ENCODE data around the gene ENOX1. TPM values are rescaled to one million over a fixed set of nuclear protein-coding genes. Genes with fewer than 3 reads are reported as not detected.

The ENOX1 gene
- polyA plus RNA-seq, 4 donors: 8.4 to 29.7 (median 12.3) TPM

DNA sequence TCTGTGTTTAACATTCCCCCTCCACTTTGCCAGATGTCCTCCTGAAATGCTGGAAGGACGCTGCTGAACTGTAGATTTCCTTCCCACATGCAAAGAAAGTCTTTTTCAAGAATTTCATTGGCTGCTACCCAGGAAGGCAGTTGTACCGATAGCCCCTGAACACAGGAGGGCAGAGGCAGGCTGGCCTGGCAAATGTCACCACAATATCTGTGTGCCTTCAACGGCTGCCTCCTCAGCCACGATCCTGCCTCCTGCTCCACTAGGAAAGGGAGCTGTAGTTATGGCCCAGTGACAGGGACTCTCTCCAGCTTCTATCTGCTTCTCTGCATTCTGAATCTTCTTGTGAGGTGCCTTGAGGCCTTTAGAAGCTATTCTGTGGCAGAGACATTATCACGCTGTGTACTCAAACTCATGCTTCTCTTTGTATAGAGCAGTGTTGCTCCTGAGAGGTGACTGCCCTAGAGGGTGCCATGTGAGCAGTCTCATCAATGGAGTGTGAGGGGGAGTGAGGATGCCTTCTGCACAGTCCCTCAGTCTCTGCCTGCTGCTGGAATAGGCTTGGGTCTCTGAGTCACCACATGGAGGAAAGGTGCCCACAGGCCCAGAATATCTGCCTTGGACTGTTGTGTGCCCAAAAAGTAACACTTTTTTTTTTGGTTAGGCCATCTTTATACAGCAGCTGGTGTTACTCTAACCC lies 483.6 kb downstream of the ENOX1 start:
- no peak for DNase-seq (ENCODE audit: low read depth in 4 of 4, low spot score in 3 of 4)

- DNase-seq (ENCODE audit: low read depth in 4 of 4, low spot score in 3 of 4): no peak
Observed at GRCh38 chr13:43301346-43301969, 485.3 kb downstream of the ENOX1 start.

- DNase-seq (ENCODE audit: low read depth in 4 of 4, low spot score in 3 of 4): no peak
Observed at GRCh38 chr13:43300865-43301264, 485.9 kb downstream of the ENOX1 start.

DNA sequence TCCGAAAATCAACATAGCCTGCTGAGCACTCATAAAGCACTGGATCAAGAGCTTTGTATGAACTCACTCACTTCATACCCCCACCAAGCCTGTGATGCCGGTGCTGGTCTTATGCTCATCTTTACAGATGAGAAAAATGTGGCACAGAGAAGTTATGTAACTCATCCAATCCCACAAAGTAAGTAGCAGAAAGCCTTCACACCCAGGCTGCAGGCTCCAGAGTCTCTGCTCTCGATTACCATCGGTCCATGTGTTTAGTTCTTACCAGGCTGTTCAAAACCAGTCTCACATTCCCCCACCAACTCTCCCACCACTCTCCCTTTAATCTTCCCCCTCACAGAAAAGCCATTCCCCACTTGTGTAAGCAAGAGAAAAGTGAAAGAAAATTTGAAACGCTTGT lies 487.4 kb downstream of the ENOX1 start:
- DNase-seq (ENCODE audit: low read depth in 4 of 4, low spot score in 3 of 4): no peak

GRCh38 chr13:43298816-43299215 lies 488.0 kb downstream of the ENOX1 start:
- no peak for DNase-seq (ENCODE audit: low read depth in 4 of 4, low spot score in 3 of 4)

DNA sequence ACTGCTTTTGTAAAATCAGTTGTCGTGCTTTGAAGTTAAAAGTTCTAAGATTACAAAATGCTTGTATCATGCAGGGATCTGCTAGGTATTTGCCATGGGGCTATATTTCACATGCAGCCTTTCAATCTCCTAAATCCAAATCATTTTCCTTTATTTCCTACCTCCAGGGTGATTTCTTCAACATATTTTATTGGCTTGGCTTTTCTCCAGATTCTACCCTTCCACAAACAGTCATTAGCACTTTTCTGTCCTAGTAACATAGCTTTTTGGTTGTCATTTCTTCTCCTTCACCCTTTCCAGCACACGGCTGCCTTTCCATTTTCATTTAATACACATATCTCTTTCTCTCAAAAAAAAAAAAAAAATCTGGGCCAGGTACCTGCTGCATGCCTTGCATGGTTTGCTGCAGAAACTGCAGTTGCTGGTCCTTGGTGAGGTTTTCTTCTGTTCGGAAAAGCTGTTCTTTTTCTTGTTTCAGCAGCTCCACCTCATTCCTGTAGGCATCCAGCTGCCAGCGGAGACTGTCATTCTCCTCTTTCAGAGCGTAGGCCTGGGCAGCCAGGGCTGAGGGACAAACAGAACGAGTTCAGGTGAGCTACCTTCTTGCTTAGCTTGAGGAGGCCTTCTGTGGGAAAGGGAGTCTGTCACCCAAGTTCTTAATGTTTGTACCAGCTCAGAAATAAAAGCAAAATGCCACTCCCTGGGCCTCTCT lies 488.6 kb downstream of the ENOX1 start:
- no peak for DNase-seq (ENCODE audit: low read depth in 4 of 4, low spot score in 3 of 4)

GRCh38 chr13:43295825-43296564 lies 490.8 kb downstream of the ENOX1 start:
- DNase-seq (ENCODE audit: low read depth in 4 of 4, low spot score in 3 of 4): no peak

- DNase-seq (ENCODE audit: low read depth in 4 of 4, low spot score in 3 of 4): no peak
Observed at GRCh38 chr13:43295321-43295720, 491.5 kb downstream of the ENOX1 start.

DNA sequence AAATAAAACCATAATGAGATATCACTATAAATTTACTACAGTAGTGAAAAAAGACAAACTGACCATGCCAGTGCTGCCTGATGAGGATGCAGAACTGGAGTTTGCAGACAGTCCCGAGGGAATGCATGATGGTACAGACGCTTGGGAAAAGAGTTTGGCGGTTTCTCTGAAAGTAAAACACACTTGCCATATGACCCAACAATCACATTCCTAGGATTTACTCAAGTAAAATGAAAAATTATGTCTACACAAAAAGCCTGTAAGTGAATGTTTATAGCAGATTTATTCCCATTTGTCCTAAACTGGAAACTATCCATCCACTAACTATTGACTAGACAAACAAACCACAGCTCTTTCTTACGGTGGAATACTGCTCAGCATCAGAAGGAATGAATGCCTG lies 492.4 kb downstream of the ENOX1 start:
- no peak for DNase-seq (ENCODE audit: low read depth in 4 of 4, low spot score in 3 of 4)

- DNase-seq (ENCODE audit: low read depth in 4 of 4, low spot score in 3 of 4): no peak
Observed at GRCh38 chr13:43293986-43294385, 492.8 kb downstream of the ENOX1 start.

DNA sequence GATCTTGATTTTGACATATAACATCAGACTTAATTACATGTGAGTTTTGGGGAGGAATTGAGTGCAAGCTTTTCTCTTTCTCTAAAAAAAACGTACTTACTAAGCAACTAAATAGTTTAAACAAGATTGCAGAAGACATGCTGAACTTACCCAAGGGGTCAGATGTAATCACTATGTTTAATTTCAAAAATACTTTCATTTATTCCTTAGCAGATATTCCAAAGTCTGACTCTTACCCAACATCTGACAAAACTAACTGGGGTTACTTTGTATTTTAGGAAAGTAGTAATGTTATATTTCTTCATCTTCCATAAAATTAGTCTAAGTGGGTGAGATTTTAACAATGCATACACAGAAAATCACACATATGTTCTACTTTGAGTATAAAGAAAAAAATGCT lies 493.2 kb downstream of the ENOX1 start:
- no peak for DNase-seq (ENCODE audit: low read depth in 4 of 4, low spot score in 3 of 4)

DNA sequence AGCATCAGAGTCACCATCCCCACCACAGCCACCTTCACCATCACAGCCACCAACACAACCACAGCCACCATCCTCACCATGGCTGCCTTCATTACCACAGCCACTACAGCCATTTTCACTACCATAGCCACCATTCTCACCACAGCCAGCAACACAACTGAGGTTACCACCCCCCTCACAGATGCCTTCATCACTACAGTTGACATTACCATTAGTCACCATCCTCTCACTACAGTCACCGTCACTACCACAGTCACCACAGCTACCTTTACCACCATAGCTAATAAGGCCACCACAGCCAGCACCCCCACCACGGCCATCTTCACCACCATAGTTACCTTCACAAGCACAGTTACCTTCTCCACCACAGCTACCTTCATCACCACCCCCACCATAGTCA lies 493.8 kb downstream of the ENOX1 start:
- DNase-seq (ENCODE audit: low read depth in 4 of 4, low spot score in 3 of 4): no peak

GRCh38 chr13:43291287-43292060 lies 495.3 kb downstream of the ENOX1 start:
- DNase-seq (ENCODE audit: low read depth in 4 of 4, low spot score in 3 of 4): no peak

GRCh38 chr13:43289470-43290255 lies 497.1 kb downstream of the ENOX1 start:
- DNase-seq (ENCODE audit: low read depth in 4 of 4, low spot score in 3 of 4): no peak

GRCh38 chr13:43286751-43287150 lies 500.0 kb downstream of the ENOX1 start:
- no peak for DNase-seq (ENCODE audit: low read depth in 4 of 4, low spot score in 3 of 4)

- DNase-seq (ENCODE audit: low read depth in 4 of 4, low spot score in 3 of 4): no peak
Observed at GRCh38 chr13:43285933-43286597, 500.7 kb downstream of the ENOX1 start.

DNA sequence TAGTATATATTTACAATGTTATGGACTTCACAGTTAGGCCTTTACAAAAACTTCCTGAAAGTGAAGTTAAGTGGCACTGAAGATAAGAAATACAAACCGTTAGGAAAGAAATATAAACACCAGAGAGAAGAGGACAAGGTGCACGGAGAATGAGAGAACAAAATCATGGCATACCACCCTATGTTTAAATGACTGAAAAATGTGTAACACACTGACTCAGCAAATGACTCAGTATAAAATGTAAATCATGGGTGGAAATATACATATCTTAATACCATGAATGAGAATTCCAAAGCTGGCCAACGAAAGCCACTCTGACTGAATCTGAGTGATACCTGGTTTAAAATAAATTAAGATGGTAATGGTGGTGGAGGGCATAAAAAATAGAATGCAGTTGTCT lies 502.6 kb downstream of the ENOX1 start:
- no peak for DNase-seq (ENCODE audit: low read depth in 4 of 4, low spot score in 3 of 4)

- no peak for DNase-seq (ENCODE audit: low read depth in 4 of 4, low spot score in 3 of 4)
Observed at GRCh38 chr13:43279696-43280095, 507.1 kb downstream of the ENOX1 start.

DNA sequence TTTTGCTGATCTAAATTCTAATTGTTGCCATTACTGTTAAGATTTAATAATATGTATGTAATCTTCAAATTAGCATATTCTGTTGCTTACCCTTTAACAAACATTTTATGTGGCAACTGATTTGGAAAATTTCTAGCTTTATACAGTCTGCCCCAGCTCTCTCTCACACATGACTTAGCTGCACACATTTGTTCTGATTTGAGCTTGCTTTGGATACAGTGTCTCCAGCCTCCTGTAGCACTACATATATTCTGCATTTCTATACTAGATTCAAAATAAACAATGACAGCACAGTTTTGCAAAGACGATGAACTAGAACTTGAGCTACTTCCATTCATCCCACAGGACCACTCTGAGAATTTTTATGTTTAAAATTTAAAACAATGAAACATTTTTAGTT lies 508.6 kb downstream of the ENOX1 start:
- no peak for DNase-seq (ENCODE audit: low read depth in 4 of 4, low spot score in 3 of 4)

Measured in left renal pelvis (tissue), 4 donors.